Prostate gland (tissue), 2 donors: Measurements from ENCODE around the gene GALNT2.

Source experiments
- CTCF ChIP-seq, 4 experiments: fragments of 200-600 bp in 2 of 4; fragments of 450-650 bp in 2 of 4; sonication (generic) in 2 of 4; IDR thresholded peaks; 1 replicate in 3 of 4; 2 replicates in 1 of 4; pipeline ENCODE4 v1.5.1; 2016 to 2019; ENCODE audit warnings: antibody characterized with exemption in 4 of 4, mild to moderate bottlenecking in 2 of 4, moderate library complexity in 2 of 4
- POLR2A ChIP-seq: fragments of 450-650 bp; IDR thresholded peaks from one replicate; pipeline ENCODE4 v1.6.1; 2016; ENCODE audit warnings: antibody characterized with exemption, mild to moderate bottlenecking
- POLR2AphosphoS5 ChIP-seq: sonication (generic); formaldehyde crosslinking; IDR thresholded peaks from one replicate; pipeline ENCODE4 v1.6.1; 2017; ENCODE audit warnings: antibody characterized with exemption

- TF ChIP-seq CTCF (IDR thresholded peaks at IDR 0.05) (no peak), POLR2A (no peak), POLR2AphosphoS5 (no peak)
These were observed 214.5 kb downstream of the GALNT2 start for GRCh38 chr1:230281556-230281955.
